A549 (cell line): ENCODE measurements around the gene BBS10.

ENCODE experiments used
- CBX8 ChIP-seq: fragments of 200-600 bp; sonication (generic); IDR thresholded peaks from 2 replicates; pipeline ENCODE4 v1.6.1; 2016
- CEBPB ChIP-seq, 2 experiments: fragments of >200 bp in 1 of 2; sonication (Bioruptor Twin) in 1 of 2; formaldehyde crosslinking in 1 of 2; IDR thresholded peaks; 2 replicates each; pipeline ENCODE4 v1.6.1; 2012 to 2016
- FOSL2 ChIP-seq, 2 experiments: fragments of 450-650 bp in 1 of 2; fragments of >200 bp in 1 of 2; sonication (Bioruptor Twin) in 1 of 2; formaldehyde crosslinking; IDR thresholded peaks; 2 replicates each; pipeline versions ENCODE4 v1.5.0 to v1.6.1; 2016 to 2020; ENCODE audit warnings: mild to moderate bottlenecking in 1 of 2, moderate library complexity in 1 of 2
- KDM1A ChIP-seq: fragments of 200-600 bp; sonication (generic); IDR thresholded peaks from 2 replicates; pipeline ENCODE4 v1.6.1; 2016; ENCODE audit warnings: low read depth, mild to moderate bottlenecking
- MAFK ChIP-seq: fragments of 450-650 bp; IDR thresholded peaks from 2 replicates; pipeline ENCODE4 v1.6.1; 2014; ENCODE audit not compliant: partially characterized antibody
- PHF8 ChIP-seq: fragments of 200-600 bp; sonication (generic); IDR thresholded peaks from 2 replicates; pipeline ENCODE4 v1.6.1; 2016; ENCODE audit warnings: low read depth, mild to moderate bottlenecking, antibody characterized with exemption, moderate library complexity, borderline replicate concordance
- POLR2A ChIP-seq: IDR thresholded peaks from 2 replicates; pipeline ENCODE4 v1.6.1; 2012; ENCODE audit warnings: mild to moderate bottlenecking, low read length
- TF ChIP-seq, protein P1 (sequence below): fragments of >200 bp; sonication (Bioruptor Twin); formaldehyde crosslinking; IDR thresholded peaks from 3 replicates; pipeline ENCODE4 v1.5.1; 2016
- TF ChIP-seq, protein P2 (sequence below): IDR thresholded peaks from 2 replicates; pipeline ENCODE4 v1.6.1; 2012; ENCODE audit warnings: low read depth, borderline replicate concordance

DNA sequence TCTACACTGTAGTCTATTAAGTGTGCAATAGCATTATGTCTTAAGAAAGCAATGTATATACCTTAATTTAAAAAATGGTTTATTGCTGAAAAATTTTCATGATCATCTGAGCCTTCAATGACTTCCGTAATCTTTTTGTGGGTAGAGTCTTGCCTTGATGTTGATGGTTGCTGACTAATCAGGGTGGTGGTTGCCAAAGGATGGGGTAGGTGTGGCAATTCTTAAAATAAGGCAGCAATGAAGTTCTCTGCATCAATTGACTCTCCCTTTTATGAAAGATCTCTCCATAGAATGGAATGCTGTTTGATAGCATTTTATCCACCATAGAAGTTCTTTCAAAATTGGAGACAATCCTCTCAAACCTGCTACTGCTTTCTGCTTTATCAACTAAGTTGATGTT is 41.1 kb downstream of the BBS10 start:
- TF ChIP-seq PHF8 (no peak), POLR2A (no peak), CBX8 (no peak), FOSL2 (IDR thresholded peaks at IDR 0.05) (no peak), FOSL2 (CRISPR knock-in tag; IDR thresholded peaks at IDR 0.05) (no peak), CEBPB (IDR thresholded peaks at IDR 0.05) (no peak), MAFK (no peak), KDM1A (no peak)
- TF ChIP-seq, protein P1, sequence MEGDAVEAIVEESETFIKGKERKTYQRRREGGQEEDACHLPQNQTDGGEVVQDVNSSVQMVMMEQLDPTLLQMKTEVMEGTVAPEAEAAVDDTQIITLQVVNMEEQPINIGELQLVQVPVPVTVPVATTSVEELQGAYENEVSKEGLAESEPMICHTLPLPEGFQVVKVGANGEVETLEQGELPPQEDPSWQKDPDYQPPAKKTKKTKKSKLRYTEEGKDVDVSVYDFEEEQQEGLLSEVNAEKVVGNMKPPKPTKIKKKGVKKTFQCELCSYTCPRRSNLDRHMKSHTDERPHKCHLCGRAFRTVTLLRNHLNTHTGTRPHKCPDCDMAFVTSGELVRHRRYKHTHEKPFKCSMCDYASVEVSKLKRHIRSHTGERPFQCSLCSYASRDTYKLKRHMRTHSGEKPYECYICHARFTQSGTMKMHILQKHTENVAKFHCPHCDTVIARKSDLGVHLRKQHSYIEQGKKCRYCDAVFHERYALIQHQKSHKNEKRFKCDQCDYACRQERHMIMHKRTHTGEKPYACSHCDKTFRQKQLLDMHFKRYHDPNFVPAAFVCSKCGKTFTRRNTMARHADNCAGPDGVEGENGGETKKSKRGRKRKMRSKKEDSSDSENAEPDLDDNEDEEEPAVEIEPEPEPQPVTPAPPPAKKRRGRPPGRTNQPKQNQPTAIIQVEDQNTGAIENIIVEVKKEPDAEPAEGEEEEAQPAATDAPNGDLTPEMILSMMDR = no peak
- TF ChIP-seq, protein P2, sequence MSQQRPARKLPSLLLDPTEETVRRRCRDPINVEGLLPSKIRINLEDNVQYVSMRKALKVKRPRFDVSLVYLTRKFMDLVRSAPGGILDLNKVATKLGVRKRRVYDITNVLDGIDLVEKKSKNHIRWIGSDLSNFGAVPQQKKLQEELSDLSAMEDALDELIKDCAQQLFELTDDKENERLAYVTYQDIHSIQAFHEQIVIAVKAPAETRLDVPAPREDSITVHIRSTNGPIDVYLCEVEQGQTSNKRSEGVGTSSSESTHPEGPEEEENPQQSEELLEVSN = no peak
